Small intestine (tissue), 7 donors: ENCODE results near the gene FLG2. TPM values are rescaled to one million over a fixed set of nuclear protein-coding genes. Genes with fewer than 3 reads are reported as not detected.
"Not testable (repeated sequence)": the region's sequence is repeated elsewhere in the genome, so short reads cannot be mapped to it uniquely, and the experiment has no call there.

Experiments
- DNase-seq, 2 donors: peaks; one replicate each; pipeline versions ENCODE4 v3.0.0 to v3.0.0-alpha.2; 2013
- FAIRE-seq: peaks from 2 replicates; lab custom pipeline; 2012; peaks lifted over from hg19 to GRCh38; lab: Jason Lieb, UNC
- H3K27ac ChIP-seq, 3 donors: one replicate each; pipeline ENCODE4 v1.5.1; 2013; ENCODE audit warnings: low read length in 2 of 3, mild to moderate bottlenecking in 2 of 3, control low read depth in 1 of 3, inconsistent platforms in 1 of 3, low read depth in 1 of 3, moderate library complexity in 1 of 3
- H3K27me3 ChIP-seq, 3 donors: one replicate each; pipeline ENCODE4 v1.6.1; 2013; ENCODE audit warnings: low read length in 3 of 3, inconsistent platforms in 1 of 3; ENCODE audit not compliant: control insufficient read depth in 3 of 3, insufficient read depth in 3 of 3
- H3K36me3 ChIP-seq, 3 donors: one replicate each; pipeline ENCODE4 v1.6.1; 2013; ENCODE audit warnings: low read length in 3 of 3, inconsistent platforms in 1 of 3, low read depth in 1 of 3, mild to moderate bottlenecking in 1 of 3, moderate library complexity in 1 of 3; ENCODE audit not compliant: control insufficient read depth in 3 of 3, insufficient read depth in 2 of 3
- H3K4me1 ChIP-seq, 3 donors: one replicate each; pipeline ENCODE4 v1.6.1; 2013; ENCODE audit warnings: low read length in 2 of 3, inconsistent platforms in 1 of 3, low read depth in 1 of 3, mild to moderate bottlenecking in 1 of 3, moderate library complexity in 1 of 3; ENCODE audit not compliant: control insufficient read depth in 3 of 3, insufficient read depth in 2 of 3
- H3K4me3 ChIP-seq, 3 donors: one replicate each; pipeline ENCODE4 v1.5.1; 2013; ENCODE audit warnings: low read length in 3 of 3, control low read depth in 1 of 3, inconsistent platforms in 1 of 3, low read depth in 1 of 3, mild to moderate bottlenecking in 1 of 3, moderate library complexity in 1 of 3
- H3K9me3 ChIP-seq, 2 donors: one replicate each; pipeline ENCODE4 v1.6.1; 2013; ENCODE audit warnings: low read depth in 1 of 2, low read length in 1 of 2; ENCODE audit not compliant: control insufficient read depth in 2 of 2, insufficient read depth in 1 of 2
- WGBS, 3 donors: extraction: QIAGEN DNeasy Blood & Tissue Kit; methylation state at CpG; one replicate each; pipeline ENCODE4 v1.1.7; 2013; 5-methylcytosine and 5-hydroxymethylcytosine counted together
- polyA plus RNA-seq, 4 donors: library from polyadenylated mRNA; stranded (reverse) in 3 of 4; unstranded in 1 of 4; fragments of 200-250 nt in 3 of 4; fragments of 120-200 nt in 1 of 4; gene quantifications; one replicate each; pipeline versions ENCODE4 v1.2.1 to v1.2.3, GENCODE V29; 2013
- donor health status: healthy with polysubstance abuse.
- donor health status: control.
- donor health status: control.
- donor health status: Bipolar disorder and iron deficiency.
- donor health status: healthy.

FLG2 gene
- polyA plus RNA-seq, 4 donors = 0.04 TPM; not detected in 3

DNA sequence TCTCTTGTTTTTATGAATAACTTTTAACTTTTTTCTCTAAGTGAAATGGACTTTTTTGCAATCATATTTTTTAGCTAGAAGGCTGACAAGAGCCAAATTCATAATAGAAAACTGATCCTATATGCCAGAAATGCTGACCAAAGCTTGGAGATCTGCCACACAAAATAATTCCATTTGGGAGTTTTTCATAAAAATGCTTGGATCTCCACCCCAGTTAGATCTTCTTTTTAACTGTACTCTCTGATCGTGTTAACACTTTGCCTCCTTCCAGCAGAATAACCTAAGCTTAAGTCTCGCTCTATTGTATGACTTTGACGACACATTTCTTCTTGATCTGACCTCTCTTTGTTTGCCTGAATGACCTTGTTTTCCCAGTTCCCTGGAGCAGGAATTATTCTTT lies 16.8 kb downstream of the FLG2 start:
- WGBS, 3 donors = 58 to 72% (median 69%) methylated on average over 3 of the region's 3 CpGs
- H3K4me3 ChIP-seq = no peak overlapping the region
- no peaks in the 10 kb centered on the region for H3K27me3 ChIP-seq
- H3K4me1 ChIP-seq = no peaks in the 10 kb centered on the region
- H3K27ac ChIP-seq = no peak overlapping the region
- DNase-seq (no peak), FAIRE-seq (no peak)
- no peaks in the 10 kb centered on the region for H3K9me3 ChIP-seq
- H3K36me3 ChIP-seq = no peaks in the 10 kb centered on the region

GRCh38 chr1:152335399-152335798 lies 24.4 kb downstream of the FLG2 start:
- no peak for FAIRE-seq
- no peak overlapping the region for H3K4me3 ChIP-seq
- H3K27ac ChIP-seq = no peak overlapping the region
- no peaks in the 10 kb centered on the region for H3K36me3 ChIP-seq
- no peak for DNase-seq
- no peaks in the 10 kb centered on the region for H3K9me3 ChIP-seq
- 50 to 68% (median 52%) methylated on average over 7 of the region's 7 CpGs for WGBS, 3 donors
- H3K4me1 ChIP-seq = no peaks in the 10 kb centered on the region
- no peaks in the 10 kb centered on the region for H3K27me3 ChIP-seq

GRCh38 chr1:152328801-152329391 lies 30.9 kb downstream of the FLG2 start:
- no peaks in the 10 kb centered on the region for H3K4me1 ChIP-seq
- 64 to 89% (median 85%) methylated on average over 1 of the region's 1 CpG for WGBS, 3 donors
- DNase-seq (no peak), FAIRE-seq (no peak)
- H3K4me3 ChIP-seq = no peak overlapping the region
- H3K9me3 ChIP-seq = no peaks in the 10 kb centered on the region
- H3K27ac ChIP-seq = no peak overlapping the region
- H3K36me3 ChIP-seq = no peaks in the 10 kb centered on the region
- H3K27me3 ChIP-seq = no peaks in the 10 kb centered on the region

DNA sequence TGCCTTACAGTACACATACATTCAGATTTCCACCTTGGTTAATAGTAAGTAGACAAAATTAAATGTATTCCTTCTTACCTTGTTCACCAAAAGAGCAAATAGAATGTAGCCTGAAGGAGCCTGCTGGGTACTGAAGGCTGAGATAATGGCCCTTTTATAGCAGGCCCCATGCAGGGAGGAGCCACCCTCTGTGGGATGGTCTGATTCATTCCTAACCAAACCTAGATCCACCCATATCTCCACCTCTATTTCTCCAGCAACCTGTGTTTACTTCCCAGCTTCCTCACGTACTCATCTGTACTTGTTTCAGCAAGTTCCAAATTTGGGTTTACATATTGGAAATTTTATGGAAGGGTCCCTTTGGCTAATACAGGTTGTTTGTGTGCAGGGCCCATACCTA lies 34.7 kb downstream of the FLG2 start, which contains the start of gene FLG:
Gene FLG (minus strand): TSS at position 129 of the 400 bp plus-strand sequence. CDS start 9,783 bp downstream, outside the sequence.
- Histone ChIP-seq H3K36me3 (no peaks in the 10 kb centered on the region), H3K4me3 (no peak within 1 kb of the TSS), H3K27me3 (no peaks in the 10 kb centered on the region), H3K27ac (no peak within 1 kb of the TSS), H3K4me1 (no peaks in the 10 kb centered on the region), H3K9me3 (no peaks in the 10 kb centered on the region)
- WGBS, 3 donors = 54 to 71% (median 59%) methylated on average over 1 of the region's 1 CpG
- DNase-seq (no peak), FAIRE-seq (no peak)

DNA sequence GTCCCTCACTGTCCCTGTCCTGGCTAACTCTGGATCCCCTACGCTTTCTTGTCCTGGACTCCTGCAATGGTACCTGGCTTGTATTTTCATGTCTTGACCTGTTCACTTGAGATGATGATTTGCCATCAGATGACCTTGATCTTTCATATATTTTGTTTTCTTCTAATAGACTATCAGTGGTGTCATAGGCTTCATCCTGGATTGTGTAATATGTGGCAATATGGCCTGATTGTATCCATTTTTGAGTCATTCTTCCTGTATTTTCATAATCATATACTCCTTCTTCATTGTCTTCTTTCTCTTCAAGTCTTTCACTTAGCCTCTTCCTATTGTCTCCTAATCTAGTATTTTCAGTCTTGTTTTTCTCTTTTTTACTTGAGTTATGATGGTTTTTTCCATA lies 45.8 kb downstream of the FLG2 start:
- WGBS, 3 donors = 88 to 100% (median 91%) methylated on average over 1 of the region's 1 CpG
- DNase-seq = no peak
- Histone ChIP-seq H3K4me3 (no peak overlapping the region), H3K4me1 (no peaks in the 10 kb centered on the region), H3K9me3 (peaks cover 2 to 11% of the 10 kb centered on the region in 2 donors), H3K27ac (no peak overlapping the region), H3K36me3 (no peaks in the 10 kb centered on the region), H3K27me3 (no peaks in the 10 kb centered on the region)
- FAIRE-seq = no peak

GRCh38 chr1:152313319-152313801 lies 46.4 kb downstream of the FLG2 start:
- no peaks in the 10 kb centered on the region for H3K36me3 ChIP-seq
- WGBS, 3 donors = 94 to 96% (median 96%) methylated on average over 21 of the region's 21 CpGs

DNA sequence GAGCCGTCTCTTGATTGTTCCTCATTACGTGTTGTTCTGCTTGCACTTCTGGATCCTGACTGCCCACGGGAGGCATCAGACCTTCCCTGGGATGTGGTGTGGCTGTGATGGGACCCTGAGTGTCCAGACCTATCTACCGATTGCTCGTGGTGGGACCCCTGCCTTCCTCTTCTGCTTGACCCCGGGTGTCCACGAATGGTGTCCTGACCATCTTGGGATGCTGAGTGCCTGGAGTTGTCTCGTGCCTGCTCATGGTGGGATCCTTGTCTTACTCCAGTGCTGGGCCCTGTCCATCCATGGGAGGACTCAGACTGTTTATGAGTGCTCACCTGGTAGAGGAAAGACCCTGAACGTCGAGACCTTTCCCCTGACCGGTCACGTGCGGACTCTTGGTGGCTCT lies 47.6 kb downstream of the FLG2 start:
- H3K27ac ChIP-seq, DNase-seq, H3K36me3 ChIP-seq, FAIRE-seq, H3K27me3 ChIP-seq, H3K4me3 ChIP-seq, H3K4me1 ChIP-seq: not testable (repeated sequence)
- peaks cover 2 to 17% of the 10 kb centered on the region in 2 donors for H3K9me3 ChIP-seq
- 89 to 96% (median 91%) methylated on average over 12 to 13 of the region's 13 CpGs for WGBS, 3 donors

More at GRCh38 chr1:152313319-152313801, 46.4 kb downstream of the FLG2 start:
- Histone ChIP-seq H3K9me3 (peaks cover 2 to 16% of the 10 kb centered on the region in 2 donors), H3K27ac (no peak overlapping the region), H3K4me3 (no peak overlapping the region), H3K4me1 (no peaks in the 10 kb centered on the region), H3K27me3 (no peaks in the 10 kb centered on the region)
- FAIRE-seq (no peak), DNase-seq (no peak)

DNA sequence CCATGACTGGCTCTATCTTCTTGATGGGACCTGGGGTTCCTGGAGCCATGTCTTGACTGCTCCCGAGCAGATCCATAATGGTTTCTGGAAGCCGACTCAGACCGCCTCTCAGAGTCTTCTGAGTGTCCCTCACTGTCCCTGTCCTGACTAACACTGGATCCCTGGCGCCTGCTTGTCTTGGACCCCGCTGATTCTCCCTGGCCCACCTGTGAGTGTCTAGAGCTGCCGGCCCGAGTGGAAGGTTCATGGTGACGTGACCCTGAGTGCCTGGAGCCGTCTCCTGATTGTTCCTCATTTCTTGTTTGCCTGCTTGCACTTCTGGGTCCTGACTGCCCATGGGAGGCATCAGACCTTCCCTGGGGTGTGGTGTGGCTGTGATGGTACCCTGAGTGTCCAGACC lies 49.9 kb downstream of the FLG2 start:
- H3K9me3 ChIP-seq = peaks cover 2 to 17% of the 10 kb centered on the region in 2 donors
- no peaks in the 10 kb centered on the region for H3K36me3 ChIP-seq
- no peak overlapping the region for H3K4me3 ChIP-seq
- WGBS, 3 donors = 96 to 97% (median 96%) methylated on average over 9 of the region's 9 CpGs
- H3K4me1 ChIP-seq = no peaks in the 10 kb centered on the region
- DNase-seq = no peak
- H3K27me3 ChIP-seq = no peaks in the 10 kb centered on the region
- H3K27ac ChIP-seq = no peak overlapping the region
- no peak for FAIRE-seq
